Endometrial microvascular endothelial cells (primary cell): ENCODE measurements around the gene PA2G4. TPM values are rescaled to one million over a fixed set of nuclear protein-coding genes. Genes with fewer than 3 reads are reported as not detected.
"Not testable (repeated sequence)": the region's sequence is repeated elsewhere in the genome, so short reads cannot be mapped to it uniquely, and the experiment has no call there.

Source experiments
- in situ Hi-C: cut with HindIII; loops from 2 replicates; pipeline ENCODE4 v1.10.0; 2017; ENCODE audit warnings: low sequenced_read_pairs, low pct_unique_long_range_greater_than_20kb; ENCODE audit errors: inconsistent ontology term
- total RNA-seq: library from RNA; depleted of rRNA; stranded (reverse); fragments of >200 nt; gene quantifications from one replicate; pipeline ENCODE4 v1.2.3, GENCODE V29; 2015; ENCODE audit errors: inconsistent ontology term

PA2G4 gene
- total RNA-seq, 1 donor from 2014 or later = 226 TPM

DNA sequence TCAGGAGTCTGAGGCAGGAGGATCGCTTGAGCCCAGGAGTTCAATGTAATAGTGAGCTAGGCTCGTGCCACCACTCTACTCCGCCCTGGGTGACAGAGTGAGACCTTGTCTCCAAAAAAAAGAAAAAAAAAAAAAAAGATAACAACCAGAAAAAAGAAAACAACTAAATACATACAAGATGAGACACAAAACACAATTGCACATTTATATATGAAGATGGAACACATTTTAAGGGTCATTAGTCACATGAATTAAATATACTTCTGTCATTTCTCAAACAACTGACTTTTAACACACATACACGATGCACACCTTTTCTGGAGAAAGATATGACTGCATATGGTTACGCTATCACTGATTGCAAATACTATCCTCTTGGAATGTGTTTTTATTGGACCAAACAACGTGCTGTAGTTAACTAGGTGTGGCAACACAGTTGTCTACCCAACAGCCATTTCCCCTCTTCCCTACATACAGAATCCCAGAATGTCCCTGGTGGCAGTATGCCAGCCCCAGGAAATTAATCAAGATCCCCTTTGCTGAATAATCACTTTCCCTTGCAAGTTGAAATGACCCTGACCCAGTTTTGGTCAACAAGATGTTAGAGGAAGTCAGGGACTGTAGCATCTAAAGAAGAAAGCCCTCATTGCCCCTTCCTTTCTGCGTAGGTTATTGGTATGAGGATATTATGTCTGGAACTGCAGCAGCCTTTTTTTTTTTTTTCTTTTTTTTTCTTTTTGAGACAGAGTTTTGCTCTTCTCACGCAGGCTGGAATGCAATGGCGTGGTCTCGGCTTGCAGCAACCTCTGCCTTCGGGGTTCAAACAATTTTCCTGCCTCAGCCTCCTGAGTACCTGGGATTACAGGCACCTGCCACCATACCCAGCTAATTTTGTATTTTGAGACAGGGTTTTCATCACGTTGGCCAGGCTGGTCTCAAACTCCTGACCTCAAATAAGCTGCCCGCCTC, 42.4 kb downstream of the PA2G4 start:
- in situ Hi-C loops = no loop called here

GRCh38 chr12:56150563-56150962, 46.2 kb downstream of the PA2G4 start:
- in situ Hi-C loops = no loop called here

GRCh38 chr12:56151672-56152131, 47.3 kb downstream of the PA2G4 start:
- in situ Hi-C loops = no loop called here

DNA sequence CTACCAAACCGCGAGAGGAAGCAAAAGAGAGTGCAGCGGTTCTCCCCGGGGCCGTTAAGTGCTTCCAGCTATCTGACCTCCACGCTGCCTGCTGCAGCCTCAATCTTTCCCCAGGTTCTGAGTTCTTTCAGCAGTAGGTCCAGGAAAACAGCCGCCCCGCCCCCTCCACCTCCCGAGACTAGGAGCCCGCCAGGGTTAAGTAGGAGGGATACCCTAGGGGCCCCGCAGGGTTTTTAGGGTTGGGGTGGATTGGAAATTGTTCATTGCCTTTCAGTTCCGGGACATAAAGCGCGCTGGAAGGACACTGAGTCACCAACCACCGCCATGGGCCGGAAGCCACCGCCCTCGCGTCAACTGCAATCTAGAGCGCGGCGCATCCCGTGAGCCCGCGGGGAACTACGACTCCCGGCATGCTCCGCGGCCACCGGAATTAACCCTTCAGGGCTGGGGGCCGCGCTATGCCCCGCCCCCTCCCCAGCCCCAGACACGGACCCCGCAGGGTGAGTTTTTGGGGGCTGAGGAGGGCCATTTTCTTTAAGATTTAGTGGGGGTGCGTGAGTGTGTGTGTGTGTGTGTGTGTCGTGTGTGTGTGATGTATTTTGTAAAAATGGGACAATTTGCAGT, 47.9 kb downstream of the PA2G4 start, which contains the start of gene MYL6B:
TSS of gene MYL6B (plus strand) at position 456 of the 624 bp plus-strand sequence. CDS start 1,332 bp downstream, outside the sequence.
- in situ Hi-C loops = no loop called here

DNA sequence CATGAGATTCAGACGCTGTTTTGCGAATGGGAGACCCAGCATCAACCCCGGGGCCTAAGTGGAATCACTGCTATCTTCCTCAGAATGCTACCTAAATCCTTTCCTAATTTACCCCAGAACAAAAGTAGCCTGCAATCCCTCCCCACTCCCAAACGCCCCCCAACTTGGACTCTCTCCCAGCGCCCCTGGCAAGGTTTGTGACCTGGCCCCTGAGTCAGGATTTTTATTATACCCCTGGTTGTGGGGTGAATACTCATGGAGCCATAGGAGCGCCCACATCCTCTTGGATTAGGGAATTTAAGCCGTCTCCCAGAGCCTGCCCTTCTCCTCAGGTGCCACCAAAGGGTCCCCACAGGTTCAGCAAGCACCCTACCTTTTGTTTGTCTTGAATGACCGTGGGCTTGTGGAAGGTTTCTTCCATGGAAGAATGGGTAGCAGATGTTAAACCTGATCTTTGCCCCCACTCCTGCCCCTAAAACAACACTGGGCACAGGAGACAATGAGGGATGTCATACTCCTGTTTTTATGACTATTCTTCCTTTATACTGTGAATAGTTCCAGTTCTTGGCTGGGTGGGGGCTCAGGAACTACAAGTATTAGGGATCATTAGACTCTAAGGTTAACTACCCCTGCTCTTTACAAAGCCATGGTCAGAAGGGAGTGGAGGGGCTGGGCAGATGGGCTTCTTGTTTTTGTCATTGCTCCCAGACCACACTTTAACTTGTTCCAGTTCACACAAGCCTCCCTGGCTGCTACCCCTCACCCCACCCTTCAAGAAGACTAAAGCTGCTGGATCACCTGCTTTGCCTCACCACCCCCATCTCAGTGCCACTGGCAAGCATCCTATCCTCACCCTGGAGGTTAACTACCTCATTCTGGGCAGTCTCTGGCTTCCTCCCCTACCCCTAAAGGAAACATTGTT, 48.7 kb downstream of the PA2G4 start:
- in situ Hi-C loops = no loop called here

GRCh38 chr12:56153678-56154065, 49.3 kb downstream of the PA2G4 start:
- in situ Hi-C loops = no loop called here

- in situ Hi-C loops = no loop called here
Observed at GRCh38 chr12:56154246-56154771, 50.0 kb downstream of the PA2G4 start.

DNA sequence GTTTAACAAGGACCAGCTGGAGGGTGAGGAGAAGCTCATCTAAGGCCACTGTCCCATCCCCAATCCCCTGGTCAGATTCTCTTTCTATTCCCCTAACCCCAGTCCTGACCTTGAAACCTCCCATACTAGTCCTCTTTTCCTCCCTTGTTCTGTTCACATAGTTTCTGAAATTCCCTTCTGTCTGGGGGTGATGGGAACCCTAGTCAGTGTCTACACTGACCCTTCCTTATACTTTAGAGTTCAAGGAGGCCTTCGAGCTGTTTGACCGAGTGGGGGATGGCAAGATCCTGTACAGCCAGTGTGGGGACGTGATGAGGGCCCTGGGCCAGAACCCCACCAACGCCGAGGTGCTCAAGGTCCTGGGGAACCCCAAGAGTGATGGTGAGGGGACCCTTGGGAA, 50.5 kb downstream of the PA2G4 start:
- in situ Hi-C loops = no loop called here

- in situ Hi-C loops = no loop called here
Observed at GRCh38 chr12:56155256-56155845, 51.0 kb downstream of the PA2G4 start.

DNA sequence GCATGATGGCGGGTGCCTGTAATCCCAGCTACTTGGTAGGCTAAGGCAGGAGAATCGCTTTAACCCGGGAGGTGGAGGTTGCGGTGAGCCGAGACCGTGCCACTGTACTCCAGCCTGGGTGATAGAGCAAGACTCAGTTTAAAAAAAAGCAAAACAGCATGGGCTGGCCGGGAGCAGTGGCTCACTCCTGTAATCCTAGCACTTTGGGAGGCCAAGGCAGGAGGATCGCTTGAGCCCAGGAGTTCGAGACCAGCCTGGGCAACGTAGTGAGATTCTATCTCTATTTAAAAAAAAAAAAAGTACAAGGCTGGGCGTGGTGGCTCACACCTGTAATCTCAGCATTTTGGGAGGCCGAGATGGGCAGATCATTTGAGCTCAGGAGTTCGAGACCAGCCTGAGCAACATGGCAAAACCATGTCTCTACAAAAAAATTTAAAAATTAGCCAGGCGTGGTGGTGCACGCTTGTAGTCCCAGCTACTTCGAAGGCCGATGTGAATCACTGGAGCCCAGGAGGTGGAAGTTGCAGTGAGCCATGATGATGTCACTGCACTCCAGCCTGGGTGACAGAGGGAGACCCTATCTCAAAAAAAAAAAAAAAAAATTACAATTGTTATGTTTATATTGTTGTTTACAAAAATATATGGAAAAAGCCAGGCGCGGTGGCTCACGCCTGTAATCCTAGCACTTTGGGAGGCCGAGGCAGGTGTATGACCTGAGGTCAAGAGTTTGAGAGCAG, 52.3 kb downstream of the PA2G4 start:
- in situ Hi-C loops = not testable (repeated sequence)

DNA sequence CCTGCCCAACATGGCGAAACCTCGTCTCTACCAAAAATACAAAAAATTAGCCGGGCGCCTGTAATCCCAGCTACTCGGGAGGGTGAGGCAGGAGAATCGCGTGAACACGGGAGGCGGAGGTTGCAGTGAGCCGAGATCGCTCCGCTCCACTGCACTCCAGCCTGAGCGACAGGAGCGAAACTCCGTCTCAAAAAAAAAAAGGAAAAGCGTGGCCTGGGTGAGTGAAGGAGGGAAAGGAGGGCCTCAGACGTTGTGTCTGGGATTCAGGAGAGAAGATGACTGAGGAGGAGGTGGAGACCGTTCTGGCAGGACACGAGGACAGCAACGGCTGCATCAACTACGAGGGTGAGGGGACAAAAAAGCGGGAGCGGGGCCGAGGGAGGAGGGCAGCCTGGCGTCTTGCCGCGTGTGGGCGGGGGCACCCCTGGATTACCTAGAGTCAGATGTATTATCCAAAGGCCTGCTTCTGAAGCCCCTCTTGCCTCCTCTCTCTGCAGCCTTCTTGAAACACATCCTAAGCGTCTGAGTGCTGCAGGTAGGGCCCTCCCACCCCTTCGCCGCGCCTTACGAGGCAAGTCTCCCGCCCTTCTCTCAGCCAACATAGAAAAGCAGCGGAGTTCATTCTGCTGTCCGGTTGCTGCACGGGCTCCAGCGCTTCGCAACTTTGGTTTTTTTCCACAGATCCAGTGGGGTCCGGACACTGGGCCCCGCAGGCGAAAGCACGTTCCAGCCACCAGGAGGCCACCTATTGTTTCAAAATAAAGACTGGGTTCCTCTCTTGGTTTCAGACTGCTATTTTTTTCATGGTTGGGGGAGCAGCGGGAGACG, 53.1 kb downstream of the PA2G4 start:
- in situ Hi-C loops = no loop called here

DNA sequence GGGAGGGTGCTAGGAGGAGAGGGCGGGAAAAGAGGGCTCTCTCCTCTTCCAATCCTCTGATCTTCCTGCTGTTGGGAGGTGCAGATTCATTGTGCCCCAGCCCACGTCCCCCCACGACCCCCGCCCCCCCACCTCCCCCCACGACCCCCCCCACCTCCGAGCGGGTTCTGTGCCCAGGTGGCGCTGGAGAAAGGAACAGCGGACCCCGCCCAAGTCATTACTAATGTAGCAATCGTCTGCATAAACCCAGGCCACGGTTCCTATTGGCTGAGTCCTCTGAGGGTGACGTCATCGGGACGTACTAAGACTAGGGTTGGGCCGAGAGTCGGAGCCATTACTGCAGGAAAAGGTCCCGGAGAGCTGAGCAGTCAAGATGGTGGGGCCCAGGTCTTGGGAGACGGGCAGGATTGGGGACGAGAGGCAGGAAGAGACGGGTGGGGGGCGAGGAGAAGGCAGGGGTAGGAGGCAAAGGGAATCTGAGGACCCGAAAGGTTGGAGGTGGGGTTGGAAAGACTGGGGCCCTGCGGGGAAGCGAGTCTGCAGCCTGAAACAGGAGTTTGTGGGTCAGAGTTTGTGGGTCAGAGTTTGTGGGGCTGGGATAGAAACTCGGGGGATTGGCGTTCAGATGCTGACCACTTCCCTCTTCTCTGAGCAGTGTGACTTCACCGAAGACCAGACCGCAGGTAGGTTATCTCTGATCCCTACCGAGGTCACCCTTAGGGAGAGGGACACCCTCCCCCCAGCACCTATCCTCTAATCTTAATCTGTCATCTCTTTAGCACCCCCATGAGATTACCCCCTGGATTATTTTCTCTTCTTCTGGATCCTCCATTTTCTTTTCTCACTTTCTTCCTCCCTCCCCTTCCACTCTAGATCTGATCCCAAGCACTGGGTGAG, 53.9 kb downstream of the PA2G4 start, which contains the start of gene MYL6:
TSS of gene MYL6 (plus strand) at position 331 of the 897 bp plus-strand sequence. CDS start at position 374, 43 bp downstream.
- in situ Hi-C loops = no loop called here

DNA sequence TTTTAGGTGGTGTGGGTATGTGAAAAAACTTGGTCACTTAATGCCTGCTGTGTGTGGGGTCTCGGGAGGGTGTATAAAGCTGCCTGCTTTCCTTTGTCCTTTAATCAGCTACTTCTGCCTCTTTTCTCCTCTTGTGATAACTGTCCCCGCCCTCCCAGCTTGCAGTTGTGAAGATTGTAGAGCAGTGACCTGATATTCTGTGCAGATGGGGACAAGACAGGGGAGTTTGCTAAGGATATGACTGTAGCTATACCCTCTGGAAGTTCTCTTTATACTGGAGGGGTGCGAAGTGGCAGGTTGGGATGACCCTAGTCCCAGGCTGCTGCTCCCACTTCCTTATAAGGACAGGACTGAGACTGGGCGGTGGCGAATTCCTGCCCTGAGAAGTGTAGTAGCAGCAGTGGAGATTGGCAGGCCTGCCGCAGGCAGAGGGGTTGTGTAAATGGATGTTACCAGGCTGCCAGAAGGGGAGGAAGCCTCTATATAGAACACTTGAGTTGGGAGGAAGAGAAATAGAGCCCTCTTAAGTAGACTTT, 54.6 kb downstream of the PA2G4 start:
- in situ Hi-C loops = no loop called here

DNA sequence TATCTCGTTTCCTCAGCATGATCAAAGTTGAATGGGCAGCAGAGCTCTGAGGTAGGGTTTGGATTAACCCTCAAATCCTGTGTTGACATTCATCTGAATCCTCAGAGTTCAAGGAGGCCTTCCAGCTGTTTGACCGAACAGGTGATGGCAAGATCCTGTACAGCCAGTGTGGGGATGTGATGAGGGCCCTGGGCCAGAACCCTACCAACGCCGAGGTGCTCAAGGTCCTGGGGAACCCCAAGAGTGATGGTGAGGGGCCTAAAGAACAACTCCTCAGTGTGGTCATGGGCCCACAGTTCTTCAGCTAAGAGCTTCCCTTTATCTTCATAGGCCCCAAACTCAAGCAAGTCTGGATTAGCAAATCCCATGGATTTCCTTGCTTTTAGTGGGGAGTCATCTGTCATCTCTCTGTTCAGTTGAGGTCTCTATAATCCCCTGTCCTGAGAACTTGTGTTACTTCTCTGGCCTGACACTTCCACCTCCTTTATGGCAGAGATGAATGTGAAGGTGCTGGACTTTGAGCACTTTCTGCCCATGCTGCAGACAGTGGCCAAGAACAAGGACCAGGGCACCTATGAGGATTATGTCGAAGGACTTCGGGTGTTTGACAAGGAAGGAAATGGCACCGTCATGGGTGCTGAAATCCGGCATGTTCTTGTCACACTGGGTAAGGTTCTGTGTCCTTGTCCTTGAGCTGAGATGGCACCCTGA, 55.3 kb downstream of the PA2G4 start:
- in situ Hi-C loops = no loop called here

DNA sequence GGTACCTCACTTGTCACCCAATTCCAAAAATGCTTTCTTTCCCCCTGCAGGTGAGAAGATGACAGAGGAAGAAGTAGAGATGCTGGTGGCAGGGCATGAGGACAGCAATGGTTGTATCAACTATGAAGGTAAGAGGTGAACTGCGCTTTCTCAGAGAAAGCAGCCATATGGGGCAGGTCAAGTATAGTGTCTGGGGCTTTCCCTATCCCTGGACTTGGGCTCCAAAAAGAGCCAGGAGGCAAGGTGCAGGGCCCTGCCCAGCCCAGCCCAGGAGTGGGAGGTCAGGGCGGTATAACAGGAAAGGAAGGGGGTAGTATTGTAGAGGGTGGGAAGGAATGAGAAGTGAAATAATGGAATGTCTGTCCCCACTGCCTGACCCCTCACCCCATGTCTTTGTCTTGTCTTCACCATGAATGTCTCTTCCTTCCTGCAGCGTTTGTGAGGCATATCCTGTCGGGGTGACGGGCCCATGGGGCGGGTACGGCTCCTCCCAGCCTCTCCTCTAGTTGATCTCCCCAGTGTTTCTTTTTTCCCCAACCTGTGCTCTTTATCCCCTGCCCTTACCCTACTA, 55.9 kb downstream of the PA2G4 start:
- in situ Hi-C loops = no loop called here
